ENCODE data around the gene ERN2. TPM values are rescaled to one million over a fixed set of nuclear protein-coding genes. Genes with fewer than 3 reads are reported as not detected.
"Not testable (repeated sequence)": the region's sequence is repeated elsewhere in the genome, so short reads cannot be mapped to it uniquely, and the experiment has no call there.

The ERN2 gene
- polyA plus RNA-seq, 1 of the 3 experiments (the other 2 are of a cell fraction): 0.03 TPM

DNA sequence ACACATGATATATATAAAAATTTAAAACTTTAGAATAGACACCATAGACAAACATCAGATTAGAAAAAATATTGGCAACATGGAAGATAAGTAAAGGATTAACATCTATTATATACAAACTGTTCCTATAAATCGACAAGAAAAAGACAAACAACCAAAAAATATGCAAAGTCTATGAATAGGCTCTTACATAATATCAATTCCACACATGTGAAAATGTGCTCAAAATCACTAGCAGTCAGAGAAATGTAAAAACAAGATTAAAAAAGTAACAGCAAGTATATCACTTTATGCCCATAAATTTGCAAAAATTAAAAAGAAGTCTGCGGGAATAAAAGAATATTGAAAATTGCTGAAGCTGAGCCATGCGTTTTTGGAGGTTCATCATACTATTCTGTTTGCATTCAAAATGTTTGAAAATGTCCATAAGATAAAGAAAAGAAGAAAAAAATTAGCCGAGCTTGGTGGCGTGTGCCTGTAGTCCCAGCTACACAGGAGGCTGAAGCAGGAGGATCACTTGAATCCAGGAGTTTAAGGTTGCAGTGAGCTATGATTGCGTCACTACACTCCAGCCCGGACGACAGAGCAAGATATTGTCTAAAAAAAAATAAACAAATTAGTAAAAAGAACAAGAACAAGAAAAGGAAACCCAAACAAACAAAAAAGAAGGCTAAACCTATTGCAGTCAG is 11.2 kb upstream of the ERN2 start:
- Histone ChIP-seq H3K4me1 (ENCODE audit: control insufficient read depth in 1 of 2, insufficient read depth in 2 of 2, low read depth in 1 of 2, low read length in 1 of 2) (no peaks in the 10 kb centered on the region), H3K27me3 (ENCODE audit: insufficient read depth) (no peaks in the 10 kb centered on the region), H3K9ac (no peak overlapping the region), H2AFZ (ENCODE audit: low read depth) (no peak overlapping the region), H3K36me3 (replicated peaks in 1 of 2; ENCODE audit: control insufficient read depth in 1 of 2, insufficient read depth in 2 of 2, low read length in 1 of 2) (no peaks in the 10 kb centered on the region), H3K79me2 (ENCODE audit: insufficient read depth) (no peaks in the 10 kb centered on the region), H3K4me3 (ENCODE audit: low read depth in 2 of 2, low read length in 1 of 2) (no peak overlapping the region), H3K9me3 (no peaks in the 10 kb centered on the region), H3K27ac (ENCODE audit: low read depth in 2 of 2, low read length in 1 of 2) (no peak overlapping the region), H3K9me2 (no peaks in the 10 kb centered on the region), H3F3A (replicated peaks; ENCODE audit: insufficient read depth) (no peaks in the 10 kb centered on the region), H3K4me2 (no peak overlapping the region), H4K20me1 (ENCODE audit: insufficient read depth) (no peaks in the 10 kb centered on the region)
- ChIA-PET POLR2A (no interaction called here), CTCF (interaction anchor here (0.6 to 1.1 kb wide), 2 partner anchors 70 to 317 kb away, joined by 3 read pairs; no protein-coding TSS in a partner anchor)
- TF ChIP-seq EZH2phosphoT487 (IDR thresholded peaks at IDR 0.05; ENCODE audit: borderline replicate concordance, low read depth) (no peak), NRF1 (IDR thresholded peaks at IDR 0.05; ENCODE audit: low read depth, low read length) (no peak), POLR2AphosphoS5 (IDR thresholded peaks at IDR 0.05; ENCODE audit: low read depth, low read length) (no peak), GATA2 (CRISPR knock-in tag; IDR thresholded peaks at IDR 0.05) (no peak), CHD2 (IDR thresholded peaks at IDR 0.05; ENCODE audit: low read length, partially characterized antibody) (no peak), IRF3 (IDR thresholded peaks at IDR 0.05; ENCODE audit: low read depth, low read length) (no peak), YY1 (IDR thresholded peaks at IDR 0.05; ENCODE audit: low read depth) (no peak), TCF12 (IDR thresholded peaks at IDR 0.05) (no peak), GABPA (IDR thresholded peaks at IDR 0.05; ENCODE audit: low read depth) (no peak), SMC3 (IDR thresholded peaks at IDR 0.05; ENCODE audit: low read depth, low read length) (no peak), MXI1 (IDR thresholded peaks at IDR 0.05; ENCODE audit: low read depth, low read length) (no peak), ELF1 (IDR thresholded peaks at IDR 0.05) (no peak), TEAD4 (IDR thresholded peaks at IDR 0.05; ENCODE audit: borderline replicate concordance, insufficient read depth) (no peak), TAF1 (IDR thresholded peaks at IDR 0.05; ENCODE audit: borderline replicate concordance, low read depth, low read length) (no peak), CTCF (IDR thresholded peaks at IDR 0.05) (no peak), FOSL2 (IDR thresholded peaks at IDR 0.05; ENCODE audit: borderline replicate concordance, low read depth) (no peak), SIN3A (IDR thresholded peaks at IDR 0.05; ENCODE audit: borderline replicate concordance, low read depth, low read length) (no peak)
- TF ChIP-seq, protein P1, sequence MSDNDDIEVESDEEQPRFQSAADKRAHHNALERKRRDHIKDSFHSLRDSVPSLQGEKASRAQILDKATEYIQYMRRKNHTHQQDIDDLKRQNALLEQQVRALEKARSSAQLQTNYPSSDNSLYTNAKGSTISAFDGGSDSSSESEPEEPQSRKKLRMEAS (IDR thresholded peaks at IDR 0.05; ENCODE audit: low read depth): no peak
- TF ChIP-seq, protein P2, sequence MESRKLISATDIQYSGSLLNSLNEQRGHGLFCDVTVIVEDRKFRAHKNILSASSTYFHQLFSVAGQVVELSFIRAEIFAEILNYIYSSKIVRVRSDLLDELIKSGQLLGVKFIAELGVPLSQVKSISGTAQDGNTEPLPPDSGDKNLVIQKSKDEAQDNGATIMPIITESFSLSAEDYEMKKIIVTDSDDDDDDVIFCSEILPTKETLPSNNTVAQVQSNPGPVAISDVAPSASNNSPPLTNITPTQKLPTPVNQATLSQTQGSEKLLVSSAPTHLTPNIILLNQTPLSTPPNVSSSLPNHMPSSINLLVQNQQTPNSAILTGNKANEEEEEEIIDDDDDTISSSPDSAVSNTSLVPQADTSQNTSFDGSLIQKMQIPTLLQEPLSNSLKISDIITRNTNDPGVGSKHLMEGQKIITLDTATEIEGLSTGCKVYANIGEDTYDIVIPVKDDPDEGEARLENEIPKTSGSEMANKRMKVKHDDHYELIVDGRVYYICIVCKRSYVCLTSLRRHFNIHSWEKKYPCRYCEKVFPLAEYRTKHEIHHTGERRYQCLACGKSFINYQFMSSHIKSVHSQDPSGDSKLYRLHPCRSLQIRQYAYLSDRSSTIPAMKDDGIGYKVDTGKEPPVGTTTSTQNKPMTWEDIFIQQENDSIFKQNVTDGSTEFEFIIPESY (IDR thresholded peaks at IDR 0.05; ENCODE audit: borderline replicate concordance, low read depth): no peak
- DNase-seq: no peak
- whole genome bisulfite sequencing (ENCODE audit: low lambda C conversion rate): 43% methylated on average over 8 of the region's 8 CpGs

DNA sequence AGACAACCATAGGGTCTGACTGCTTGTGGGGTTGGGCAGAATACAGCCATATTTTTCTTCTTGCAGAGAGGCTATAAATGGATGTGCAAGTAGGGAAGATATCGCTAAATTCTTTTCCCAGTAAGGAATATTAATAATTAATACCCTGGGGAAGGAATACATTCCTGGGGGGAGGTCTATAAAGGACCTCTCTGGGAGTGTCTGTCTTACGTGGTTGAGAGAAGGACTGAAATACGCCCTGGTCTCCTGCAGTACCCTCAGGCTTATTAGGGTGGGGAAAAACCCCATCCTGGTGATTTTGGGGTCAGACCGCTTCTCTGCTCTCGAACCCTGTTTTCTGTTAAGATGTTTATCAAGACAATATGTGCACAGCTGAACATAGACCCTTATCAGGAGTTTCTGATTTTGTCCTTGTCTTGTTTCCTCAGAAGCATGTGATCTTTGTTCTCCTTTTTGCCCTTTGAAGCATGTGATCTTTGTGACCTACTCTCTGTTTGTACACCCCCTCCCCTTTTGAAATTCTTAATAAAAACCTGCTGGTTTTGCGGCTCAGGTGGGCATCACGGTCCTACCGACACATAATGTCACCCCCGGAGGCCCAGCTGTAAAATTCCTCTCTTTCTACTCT is 9.7 kb upstream of the ERN2 start:
- H4K20me1 ChIP-seq (ENCODE audit: insufficient read depth); H2AFZ ChIP-seq (ENCODE audit: low read depth); H3F3A ChIP-seq (replicated peaks; ENCODE audit: insufficient read depth); DNase-seq; H3K9me3 ChIP-seq; H3K4me1 ChIP-seq (ENCODE audit: control insufficient read depth in 1 of 2, insufficient read depth in 2 of 2, low read depth in 1 of 2, low read length in 1 of 2); H3K9me2 ChIP-seq; H3K36me3 ChIP-seq (replicated peaks in 1 of 2; ENCODE audit: control insufficient read depth in 1 of 2, insufficient read depth in 2 of 2, low read length in 1 of 2); POLR2A ChIA-PET; H3K79me2 ChIP-seq (ENCODE audit: insufficient read depth); H3K4me2 ChIP-seq; H3K27me3 ChIP-seq (ENCODE audit: insufficient read depth); H3K9ac ChIP-seq; H3K27ac ChIP-seq (ENCODE audit: low read depth in 2 of 2, low read length in 1 of 2); H3K4me3 ChIP-seq (ENCODE audit: low read depth in 2 of 2, low read length in 1 of 2): not testable (repeated sequence)
- CTCF ChIA-PET: interaction anchor here (1.1 kb wide), 1 partner anchor 319 kb away, joined by 3 read pairs; no protein-coding TSS in a partner anchor
- WGBS (ENCODE audit: low lambda C conversion rate): 26% methylated on average over 9 of the region's 9 CpGs
